ENCODE measurements around the gene GRAMD4.

The GRAMD4 gene

DNA sequence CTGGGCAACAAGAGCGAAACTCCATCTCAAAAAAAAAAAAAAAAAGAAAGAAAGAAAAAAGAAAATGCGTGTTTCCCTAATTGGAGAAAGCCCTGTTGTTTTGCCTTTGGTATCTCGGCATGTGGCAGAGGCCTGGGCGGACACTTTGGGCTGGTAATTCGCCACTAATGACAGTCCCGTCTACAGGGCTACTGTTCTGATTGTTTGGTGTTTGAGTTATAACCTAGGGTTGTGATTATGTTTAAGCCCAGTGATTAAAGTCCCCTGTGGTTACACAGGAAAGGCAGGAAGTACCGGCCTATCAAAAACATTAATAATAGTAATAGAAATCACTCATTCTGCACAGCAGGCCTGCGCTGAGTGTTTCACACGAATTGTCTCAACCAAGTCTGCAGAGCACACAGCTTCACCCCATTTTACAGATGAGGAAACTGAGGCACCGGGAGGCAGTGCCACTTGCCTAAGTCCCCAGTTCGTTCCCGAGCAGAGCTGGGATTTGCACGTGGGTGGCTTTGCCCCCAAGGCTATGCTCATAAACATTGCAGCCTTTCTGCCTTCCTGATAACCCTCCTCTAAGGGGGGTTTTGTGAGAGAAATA lies 39.1 kb upstream of the GRAMD4 start:
- DNase-seq (ENCODE audit: insufficient read length, low spot score): no peak
- FAIRE-seq: no peak
- TF ChIP-seq, protein P1, sequence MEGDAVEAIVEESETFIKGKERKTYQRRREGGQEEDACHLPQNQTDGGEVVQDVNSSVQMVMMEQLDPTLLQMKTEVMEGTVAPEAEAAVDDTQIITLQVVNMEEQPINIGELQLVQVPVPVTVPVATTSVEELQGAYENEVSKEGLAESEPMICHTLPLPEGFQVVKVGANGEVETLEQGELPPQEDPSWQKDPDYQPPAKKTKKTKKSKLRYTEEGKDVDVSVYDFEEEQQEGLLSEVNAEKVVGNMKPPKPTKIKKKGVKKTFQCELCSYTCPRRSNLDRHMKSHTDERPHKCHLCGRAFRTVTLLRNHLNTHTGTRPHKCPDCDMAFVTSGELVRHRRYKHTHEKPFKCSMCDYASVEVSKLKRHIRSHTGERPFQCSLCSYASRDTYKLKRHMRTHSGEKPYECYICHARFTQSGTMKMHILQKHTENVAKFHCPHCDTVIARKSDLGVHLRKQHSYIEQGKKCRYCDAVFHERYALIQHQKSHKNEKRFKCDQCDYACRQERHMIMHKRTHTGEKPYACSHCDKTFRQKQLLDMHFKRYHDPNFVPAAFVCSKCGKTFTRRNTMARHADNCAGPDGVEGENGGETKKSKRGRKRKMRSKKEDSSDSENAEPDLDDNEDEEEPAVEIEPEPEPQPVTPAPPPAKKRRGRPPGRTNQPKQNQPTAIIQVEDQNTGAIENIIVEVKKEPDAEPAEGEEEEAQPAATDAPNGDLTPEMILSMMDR (IDR thresholded peaks at IDR 0.05; ENCODE audit: insufficient read depth, missing control alignments): no peak

DNA sequence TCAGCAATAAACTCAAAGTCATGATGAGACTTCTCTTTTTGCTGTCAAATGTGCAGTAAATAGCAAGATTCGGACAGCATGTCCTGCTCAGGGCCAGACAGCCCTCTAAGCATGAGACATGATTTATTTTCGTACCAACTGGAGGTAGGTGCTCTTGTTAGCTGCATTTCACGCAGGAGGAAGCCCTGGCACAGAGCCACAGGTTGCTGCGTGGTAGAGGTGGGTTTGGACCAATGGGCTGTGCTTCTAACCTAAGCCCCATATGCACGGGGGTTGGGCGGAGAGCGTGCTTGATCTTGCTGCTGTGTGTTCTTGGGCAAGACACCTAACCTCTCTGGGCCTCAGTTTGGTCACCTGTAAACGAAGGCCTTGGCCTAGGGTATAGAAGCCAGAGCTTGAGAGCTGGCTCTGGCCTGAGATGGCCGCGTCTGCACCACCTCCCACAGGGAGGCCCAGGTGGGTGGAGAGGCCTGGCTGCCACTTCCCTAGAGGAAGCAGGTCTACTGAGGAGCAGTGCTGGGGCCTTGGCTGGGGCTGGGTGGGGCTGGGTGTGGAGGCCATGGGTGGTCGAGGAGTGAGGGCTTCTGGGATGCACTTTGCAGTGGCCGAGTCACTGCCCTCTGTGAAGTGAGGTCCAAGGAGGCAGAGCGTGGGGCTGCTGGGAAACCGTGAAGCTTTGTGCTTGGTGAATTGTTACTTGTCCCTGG lies 38.5 kb upstream of the GRAMD4 start:
- DNase-seq (ENCODE audit: insufficient read length, low spot score) (no peak), FAIRE-seq (no peak)
- TF ChIP-seq, protein P1 (IDR thresholded peaks at IDR 0.05; ENCODE audit: insufficient read depth, missing control alignments): no peak

DNA sequence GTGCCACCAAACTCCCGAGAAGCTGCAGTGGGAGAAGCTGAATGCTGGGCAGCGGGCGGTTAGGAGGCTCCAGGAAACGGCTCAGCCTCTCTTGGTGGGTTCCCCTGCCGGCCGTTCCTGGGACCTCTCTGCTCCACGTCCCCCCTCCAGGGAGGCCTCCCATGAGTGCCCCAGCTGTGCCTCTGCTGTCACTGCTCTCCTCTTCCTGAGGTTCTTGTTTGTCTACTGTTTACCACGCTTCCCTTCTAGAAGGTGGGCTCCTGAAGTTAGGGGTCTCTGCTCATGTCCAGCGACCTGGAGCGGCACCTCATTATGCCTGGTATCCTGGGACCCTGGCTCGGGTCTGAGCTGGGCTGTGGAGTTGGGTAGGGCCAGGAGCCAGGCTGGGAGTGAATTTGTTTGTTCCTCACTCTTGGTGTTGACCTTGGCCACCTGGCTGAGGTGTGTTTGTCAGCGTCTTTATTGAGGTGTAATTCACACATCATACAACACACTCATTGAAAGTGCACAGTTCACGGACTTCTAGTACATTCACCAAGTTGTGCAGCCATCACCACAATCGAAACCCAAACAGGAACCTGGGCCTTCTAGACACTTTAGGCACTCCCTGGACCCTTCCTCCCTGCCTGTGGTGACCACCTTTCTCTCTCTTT lies 37.8 kb upstream of the GRAMD4 start:
- FAIRE-seq (no peak), DNase-seq (ENCODE audit: insufficient read length, low spot score) (no peak)
- TF ChIP-seq, protein P1 (IDR thresholded peaks at IDR 0.05; ENCODE audit: insufficient read depth, missing control alignments): no peak

DNA sequence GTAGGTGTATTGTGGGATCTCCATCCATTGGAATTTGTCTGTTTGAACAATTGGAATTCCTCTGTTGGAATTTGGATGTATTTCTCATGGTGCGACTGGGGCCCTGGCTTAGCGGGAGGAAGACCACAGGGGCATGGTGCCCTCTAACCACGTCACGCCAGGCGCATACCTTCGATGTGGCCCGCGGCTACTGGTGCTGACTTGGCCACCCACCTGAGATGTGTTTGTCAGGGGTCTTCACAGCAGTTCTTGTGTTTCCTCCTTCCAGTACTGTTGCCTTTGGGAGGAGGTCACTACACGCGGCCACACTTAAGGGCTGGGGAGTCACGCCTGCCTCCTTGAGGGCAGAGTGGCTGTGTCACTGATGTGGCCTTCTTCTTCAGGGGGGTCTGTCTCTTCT lies 36.6 kb upstream of the GRAMD4 start:
- TF ChIP-seq, protein P1 (IDR thresholded peaks at IDR 0.05; ENCODE audit: insufficient read depth, missing control alignments): no peak
- DNase-seq (ENCODE audit: insufficient read length, low spot score) (no peak), FAIRE-seq (no peak)

DNA sequence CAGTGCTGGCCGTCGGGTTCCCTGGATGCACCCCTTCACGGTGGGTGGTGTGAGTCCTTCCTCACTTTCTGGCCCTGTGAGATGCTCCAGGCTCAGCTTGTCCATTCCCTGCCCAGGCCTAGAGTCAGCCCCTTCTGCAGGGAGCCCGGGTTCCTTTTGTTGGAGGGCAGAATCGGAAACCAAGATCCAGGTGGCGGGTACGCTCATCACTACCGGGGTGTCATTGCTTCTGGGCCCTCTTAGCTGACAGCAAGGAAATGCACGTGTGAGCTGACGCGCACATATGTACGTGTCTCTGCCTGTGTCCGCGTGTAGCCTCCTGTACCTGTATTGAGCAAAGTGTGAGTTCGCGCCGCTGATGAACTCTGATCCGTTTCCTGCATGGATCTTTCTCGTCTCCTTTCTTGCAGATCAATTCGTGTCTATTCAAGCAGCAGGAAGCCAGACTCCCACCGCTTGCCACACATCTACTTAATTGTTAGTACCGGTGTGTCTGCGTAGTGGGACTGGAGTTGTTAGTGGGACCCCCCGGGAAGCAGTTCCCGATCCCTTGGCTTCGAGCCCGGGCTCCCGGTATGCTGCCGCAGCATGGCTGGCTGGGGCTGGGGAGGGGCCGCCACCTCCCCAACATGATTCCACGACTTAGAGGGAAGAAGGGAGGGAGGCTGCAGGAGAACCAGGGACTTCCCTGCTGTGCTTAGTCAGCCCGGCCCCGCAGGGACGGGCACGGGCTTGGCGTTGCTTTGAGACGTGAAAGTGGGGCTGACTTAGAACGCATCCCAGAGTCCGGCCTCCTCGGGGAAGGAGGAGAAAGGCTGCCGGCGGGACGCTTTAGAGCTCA lies 35.9 kb upstream of the GRAMD4 start:
- no peak for FAIRE-seq
- TF ChIP-seq, protein P1 (IDR thresholded peaks at IDR 0.05; ENCODE audit: insufficient read depth, missing control alignments): no peak

DNA sequence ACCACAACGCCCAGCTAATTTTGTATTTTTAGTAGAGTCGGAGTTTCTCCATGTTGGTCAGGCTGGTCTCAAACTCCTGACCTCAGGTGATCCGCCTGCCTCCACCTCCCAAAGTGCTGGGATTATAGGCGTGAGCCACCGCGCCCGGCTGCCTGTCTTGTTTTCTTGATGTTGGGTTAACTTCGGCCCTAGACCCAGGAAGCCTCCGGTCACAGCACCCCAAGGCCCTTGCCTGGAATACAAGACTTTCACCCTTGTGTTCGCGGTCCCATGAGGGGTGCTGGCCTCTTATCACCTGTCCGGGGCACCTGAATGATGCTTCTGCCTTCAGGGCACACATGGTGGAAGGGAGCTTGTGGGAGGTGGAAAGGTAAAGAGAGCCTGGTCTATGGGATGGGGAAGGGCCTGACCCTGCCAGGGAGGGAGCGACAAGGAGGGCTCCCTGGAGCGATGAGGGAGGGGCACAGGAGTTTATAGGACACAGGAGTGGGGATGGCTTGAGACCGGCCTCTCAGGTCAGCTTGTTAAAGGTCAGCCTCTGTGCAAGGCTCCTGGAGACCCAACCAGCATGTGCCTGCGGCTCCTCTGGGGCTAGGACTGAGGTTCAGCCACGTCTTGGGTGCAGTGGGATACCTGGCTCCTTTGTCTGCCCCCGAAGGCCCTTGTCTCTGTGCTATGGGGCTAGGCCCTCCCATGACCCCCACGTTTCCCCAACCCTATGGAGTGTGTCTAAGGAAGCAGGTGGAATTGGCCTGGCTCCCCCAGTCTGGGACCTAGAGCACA lies 34.7 kb upstream of the GRAMD4 start:
- DNase-seq (ENCODE audit: insufficient read length, low spot score) (no peak), FAIRE-seq (no peak)
- TF ChIP-seq, protein P1 (IDR thresholded peaks at IDR 0.05; ENCODE audit: insufficient read depth, missing control alignments): no peak

More for the DNA sequence above, 35.9 kb upstream of the GRAMD4 start:
- no peak for DNase-seq (ENCODE audit: insufficient read length, low spot score)
